Activated T-cell treated with anti-CD3 and anti-CD28 coated beads for 1 hour (primary cell): ENCODE results near the gene ARHGEF28.

Experiments
- DNase-seq: peaks from one replicate; pipeline ENCODE4 v3.0.0-alpha.2; 2020; ENCODE audit warnings: low read depth

ARHGEF28 gene

DNA sequence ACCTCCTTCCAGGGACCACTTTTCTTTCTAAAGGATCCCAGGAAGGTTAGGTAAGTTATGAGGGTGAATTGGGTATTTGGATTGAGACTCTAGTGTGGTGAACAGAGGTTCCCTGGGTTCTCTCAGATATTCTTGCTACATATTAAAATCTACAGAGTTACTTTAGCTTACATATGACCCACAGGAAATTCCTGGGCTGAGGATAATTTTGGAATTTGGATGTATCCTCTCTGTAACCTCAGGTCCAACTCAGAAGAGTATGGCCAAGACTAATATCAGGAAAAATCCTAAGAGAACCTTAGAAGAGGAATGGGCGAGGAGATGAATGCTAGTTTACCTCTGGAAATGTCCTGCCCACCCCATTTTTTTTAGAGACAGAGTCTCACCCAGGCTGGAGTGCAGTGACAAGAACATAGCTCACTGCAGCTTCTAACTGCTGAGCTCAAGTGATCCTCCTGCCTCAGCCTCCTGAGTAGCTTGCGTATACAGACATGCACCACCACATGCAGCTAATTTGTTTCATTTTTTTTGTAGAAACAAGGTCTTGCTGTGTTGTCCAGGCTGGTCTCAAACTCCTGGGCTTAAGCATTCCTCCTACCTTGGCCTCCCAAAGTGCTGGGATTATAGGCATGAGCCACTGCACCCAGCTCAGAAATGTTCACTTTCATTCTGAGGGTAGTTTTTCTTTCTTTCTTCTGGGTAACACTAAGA, 196.4 kb downstream of the ARHGEF28 start:
- no peak for DNase-seq

DNA sequence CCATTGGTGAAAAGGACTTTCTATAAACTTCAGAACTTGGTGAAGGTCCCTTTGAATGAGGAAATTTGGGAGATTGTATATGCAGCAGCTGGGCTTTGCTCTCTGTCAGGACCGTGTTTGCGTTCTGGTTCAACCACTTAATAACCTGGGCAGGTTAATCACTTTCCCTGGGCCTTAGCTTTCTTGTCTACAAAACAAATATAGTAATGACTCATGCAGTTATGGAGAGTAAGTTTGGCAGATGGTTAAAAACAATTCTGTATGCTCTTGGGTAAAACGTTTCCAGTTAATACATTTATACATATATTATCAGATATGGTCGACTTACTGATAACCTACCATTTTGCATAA, 197.0 kb downstream of the ARHGEF28 start:
- DNase-seq: no peak

DNA sequence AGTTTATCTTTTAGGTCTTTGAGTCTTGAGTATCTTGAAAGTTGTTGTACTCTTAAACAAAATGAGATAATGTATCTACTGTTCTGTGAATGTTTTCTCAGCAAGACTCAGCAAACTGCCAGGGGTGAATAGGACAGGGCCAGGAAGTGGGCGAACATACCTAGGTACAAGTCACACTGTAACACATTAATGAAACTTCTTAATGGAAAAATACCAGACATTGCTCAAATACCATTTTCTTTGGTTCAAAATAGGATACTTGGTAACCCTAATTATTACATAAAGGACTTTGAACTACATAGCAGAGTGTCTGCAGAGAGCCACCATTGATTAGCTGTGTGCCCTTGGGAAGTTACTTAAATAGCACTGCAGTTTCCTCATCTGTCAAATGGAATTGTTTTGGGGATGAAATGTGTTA, 197.5 kb downstream of the ARHGEF28 start:
- DNase-seq: no peak

- no peak for DNase-seq
These were observed 199.2 kb downstream of the ARHGEF28 start for GRCh38 chr5:73825199-73825598.

DNA sequence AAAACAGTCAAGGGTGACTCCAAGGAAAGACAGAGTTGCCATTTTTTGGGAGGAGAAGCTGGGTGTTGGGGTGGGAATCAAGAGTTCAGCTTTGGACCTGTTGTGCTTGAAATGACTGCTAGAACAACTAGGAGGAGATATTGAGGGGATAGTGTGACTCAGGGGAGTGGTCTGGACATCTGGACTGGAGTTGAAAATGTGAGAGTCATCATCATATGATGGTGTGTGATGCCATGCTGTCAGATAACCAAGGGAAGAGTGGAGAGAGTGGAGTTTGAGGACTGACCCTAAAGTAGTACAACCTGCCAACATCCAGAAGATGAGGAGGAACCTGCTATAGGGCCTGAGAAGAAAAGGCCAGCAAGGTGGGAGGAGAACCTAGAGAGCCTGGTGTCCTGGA, 199.7 kb downstream of the ARHGEF28 start:
- no peak for DNase-seq

- DNase-seq: no peak
These were observed 200.5 kb downstream of the ARHGEF28 start for GRCh38 chr5:73826301-73827105.

DNA sequence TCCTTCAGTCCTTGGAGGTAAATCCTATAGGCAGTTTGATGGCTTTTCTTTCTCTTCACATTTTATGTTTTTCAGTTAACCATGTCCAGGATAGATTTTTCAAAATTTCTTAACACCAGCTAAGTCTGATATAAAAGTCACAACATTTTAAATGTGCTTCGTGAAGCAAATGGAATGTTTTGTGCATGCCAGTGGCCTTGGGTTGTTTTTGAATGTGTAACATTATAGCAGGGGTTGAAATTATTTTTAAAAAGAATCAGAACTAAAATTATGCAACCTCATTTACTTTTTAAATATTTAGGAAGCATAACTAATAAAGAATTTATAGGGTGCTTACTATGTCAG, 201.1 kb downstream of the ARHGEF28 start:
- DNase-seq: no peak

GRCh38 chr5:73828465-73828864, 202.5 kb downstream of the ARHGEF28 start:
- no peak for DNase-seq

DNA sequence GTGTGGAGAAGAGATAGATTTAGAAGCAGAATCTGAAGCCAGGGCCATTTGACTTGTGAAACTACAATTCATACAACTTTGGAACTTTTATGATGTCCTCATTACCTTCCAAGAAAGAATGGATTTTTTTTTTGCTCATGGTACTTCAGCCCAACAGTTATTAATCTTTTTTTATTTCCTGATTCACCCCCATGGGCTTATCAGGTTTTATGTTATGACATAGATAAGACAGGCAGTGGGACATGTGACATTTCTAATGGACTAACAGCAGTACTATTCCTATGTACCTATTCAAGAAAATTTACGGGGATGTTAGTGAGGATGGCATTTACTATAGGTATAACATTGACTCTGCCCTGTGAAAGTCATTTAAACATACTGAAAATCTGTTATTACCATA, 204.7 kb downstream of the ARHGEF28 start:
- no peak for DNase-seq

DNA sequence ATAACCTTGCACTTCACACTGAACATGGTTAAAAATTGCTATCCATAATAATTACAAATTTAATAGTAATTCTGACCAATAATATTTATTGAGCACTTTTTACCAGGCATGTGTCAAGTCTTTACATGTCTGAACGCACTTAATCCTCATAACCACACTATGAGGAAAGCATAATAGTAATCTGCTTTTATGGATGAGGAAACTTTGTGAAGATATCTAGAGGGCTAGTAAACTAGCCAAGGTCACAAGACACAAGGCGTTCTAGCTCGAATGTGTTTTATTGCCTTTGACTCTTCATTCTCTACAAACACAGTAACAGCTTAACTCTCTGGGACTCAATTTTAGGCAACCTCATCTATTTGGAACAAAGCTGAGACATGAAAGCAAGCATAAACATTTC, 205.1 kb downstream of the ARHGEF28 start:
- no peak for DNase-seq

DNA sequence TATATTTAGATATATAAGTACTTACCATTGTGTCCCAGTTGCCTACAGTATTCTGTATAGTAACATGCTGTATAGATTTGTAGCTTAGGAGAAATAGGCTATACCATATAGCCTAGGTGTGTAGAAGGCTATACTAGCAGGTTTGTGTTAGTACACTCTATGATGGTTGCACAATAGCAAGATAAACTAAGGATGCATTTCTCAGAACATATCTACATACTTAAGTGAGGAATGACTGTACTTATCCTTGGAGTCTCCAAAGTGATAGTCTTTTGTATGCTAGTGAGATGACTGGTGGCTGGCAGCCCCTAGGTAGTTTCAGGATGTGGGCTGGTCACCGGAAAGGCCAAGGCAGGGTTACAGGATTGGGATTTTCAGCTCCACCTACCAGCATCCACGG, 208.7 kb downstream of the ARHGEF28 start:
- DNase-seq: no peak

DNA sequence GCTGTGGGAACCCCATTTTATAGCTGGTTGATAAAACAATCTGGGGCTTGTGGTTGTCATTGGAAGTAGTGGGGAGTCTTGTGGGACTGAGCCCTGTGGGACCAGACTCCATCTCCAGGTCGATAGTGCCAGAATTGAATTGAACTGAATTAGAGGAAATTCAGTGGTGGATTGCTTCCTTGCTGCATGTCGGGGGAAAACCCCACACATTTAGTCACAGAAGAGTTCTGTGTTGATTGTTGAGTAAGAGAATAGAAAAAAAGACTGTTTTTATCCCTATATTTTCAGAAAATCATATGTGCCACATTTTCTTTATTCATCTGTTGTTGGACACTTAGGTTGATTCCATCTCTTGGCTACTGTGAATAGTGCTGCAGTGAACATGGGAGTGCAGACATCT, 209.7 kb downstream of the ARHGEF28 start:
- DNase-seq: no peak

GRCh38 chr5:73836607-73837006, 210.6 kb downstream of the ARHGEF28 start:
- DNase-seq: no peak

GRCh38 chr5:73838901-73839300, 212.9 kb downstream of the ARHGEF28 start:
- DNase-seq: no peak

- DNase-seq: no peak
These were observed 215.6 kb downstream of the ARHGEF28 start for GRCh38 chr5:73841641-73842040.

DNA sequence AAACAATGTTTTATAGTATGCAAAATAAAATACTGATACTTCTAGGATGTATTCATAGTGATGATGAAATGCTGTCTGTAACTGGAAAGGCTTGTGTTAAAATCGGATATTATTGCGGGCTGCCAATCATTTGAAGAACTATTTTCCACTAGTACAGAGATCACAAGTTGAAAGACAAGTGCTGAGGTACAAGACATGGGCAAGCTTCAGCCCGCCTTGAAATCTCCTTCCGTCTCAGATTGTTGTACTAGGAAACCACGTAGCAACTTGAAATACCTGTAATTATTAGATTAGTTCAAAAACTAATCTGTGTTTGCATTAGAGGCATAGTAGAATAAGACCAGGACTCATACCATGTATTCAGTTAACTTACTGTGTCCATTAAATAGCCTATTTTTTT, 218.2 kb downstream of the ARHGEF28 start:
- DNase-seq: no peak

DNA sequence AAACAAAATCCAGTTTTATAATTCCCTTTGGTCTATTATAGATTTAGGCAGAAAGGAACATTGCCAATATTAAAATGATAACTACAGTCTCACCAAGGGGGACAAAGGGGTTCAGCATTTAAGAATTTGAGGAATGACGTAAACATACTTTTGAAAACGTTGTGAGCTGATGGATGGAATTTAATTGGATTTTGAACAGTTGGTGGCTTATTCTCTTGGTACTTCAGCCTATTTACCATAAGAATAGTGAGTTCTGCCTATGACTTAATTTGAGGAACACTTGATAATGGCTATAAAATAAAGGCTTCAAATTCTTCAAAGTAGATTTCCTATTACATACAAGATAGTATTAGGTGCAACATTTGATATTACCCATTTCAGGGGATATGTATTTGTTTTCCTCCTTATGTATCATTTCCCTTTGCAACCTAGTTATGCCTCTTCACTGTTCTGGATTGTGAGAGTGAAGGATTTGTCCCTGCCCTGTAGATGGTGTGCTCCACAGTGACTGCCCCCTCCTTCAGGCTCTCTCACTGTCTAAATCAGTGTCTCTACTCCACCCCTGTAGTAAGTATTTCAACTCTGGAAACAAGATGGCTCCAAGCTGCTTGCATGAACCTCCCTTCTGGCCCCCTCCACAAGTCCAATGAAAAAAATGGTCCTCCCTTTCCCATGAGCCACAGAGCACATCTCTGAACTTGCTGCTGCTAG, 225.6 kb downstream of the ARHGEF28 start:
- DNase-seq: no peak

DNA sequence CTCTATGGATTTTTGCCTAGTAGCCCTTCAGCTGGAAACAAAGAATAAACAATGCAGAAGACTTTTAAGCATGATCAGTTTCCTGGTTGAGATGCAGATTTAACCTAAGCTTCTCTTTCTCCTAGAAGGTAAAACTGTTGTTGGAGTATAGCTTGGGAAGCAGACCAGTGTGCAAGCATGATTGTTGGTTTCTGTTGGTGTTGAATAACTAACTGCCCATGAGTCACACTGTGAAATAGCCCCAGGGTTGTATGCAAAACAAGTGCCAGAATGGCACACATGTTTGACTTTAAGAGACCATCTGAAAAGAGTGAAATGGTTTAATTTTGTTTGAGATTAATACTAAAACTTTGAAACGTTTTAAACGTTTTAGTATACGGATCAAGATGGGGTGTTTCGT, 227.1 kb downstream of the ARHGEF28 start:
- no peak for DNase-seq

DNA sequence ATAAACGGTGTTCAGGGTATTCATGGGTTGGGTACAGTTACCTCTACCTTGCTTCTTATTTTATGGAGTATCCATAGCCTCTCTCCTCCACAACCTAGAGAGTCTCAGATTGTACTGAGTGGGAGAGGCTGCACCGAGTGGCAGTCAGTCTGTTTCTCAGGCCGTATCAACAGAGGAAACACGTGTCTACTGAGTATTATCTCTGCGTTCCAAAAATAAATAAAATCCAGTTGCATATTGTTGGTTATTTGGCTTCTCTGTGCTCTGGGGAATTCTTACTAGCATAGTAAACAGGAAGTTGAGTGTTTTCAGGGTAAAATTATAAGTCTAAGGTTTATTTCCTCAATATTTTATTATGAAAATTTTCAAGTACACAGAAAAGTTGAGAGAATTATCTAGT, 231.0 kb downstream of the ARHGEF28 start:
- DNase-seq: no peak

DNA sequence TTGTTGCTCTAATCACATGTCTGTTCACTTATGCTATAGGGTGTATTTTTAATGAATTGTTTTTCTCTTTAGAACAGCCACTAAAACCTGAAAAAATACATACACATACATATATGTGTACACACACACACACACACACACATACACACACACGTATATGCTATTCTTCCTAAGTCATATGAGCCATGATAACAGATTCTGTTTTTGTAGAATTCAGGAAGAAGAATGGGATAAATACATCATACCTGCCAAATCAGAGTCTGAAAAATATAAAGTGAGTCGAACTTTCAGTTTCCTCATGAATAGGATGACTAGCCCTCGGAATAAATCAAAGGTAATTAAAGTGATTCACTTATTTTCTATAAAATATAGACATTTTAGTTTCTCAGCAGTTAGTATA, 231.4 kb downstream of the ARHGEF28 start:
- no peak for DNase-seq

DNA sequence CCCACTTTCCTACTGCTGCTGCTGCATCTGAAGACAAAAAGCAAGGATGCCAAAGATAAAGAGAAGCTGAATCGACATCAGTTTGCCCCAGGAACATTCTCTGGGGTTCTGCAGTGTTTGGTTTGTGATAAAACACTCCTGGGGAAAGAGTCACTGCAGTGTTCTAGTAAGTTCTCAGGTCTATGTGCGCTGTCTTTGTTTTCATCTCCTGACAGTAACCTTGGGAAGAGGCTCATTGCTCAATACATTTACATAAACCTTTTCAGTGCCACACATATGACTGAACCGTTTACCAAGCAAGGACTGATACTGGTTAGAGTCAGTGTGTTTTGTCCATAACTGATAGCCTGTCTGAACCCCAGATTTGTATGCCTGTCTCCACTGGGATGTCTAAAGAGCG, 232.1 kb downstream of the ARHGEF28 start:
- DNase-seq: no peak

GRCh38 chr5:73858776-73859175, 232.8 kb downstream of the ARHGEF28 start:
- no peak for DNase-seq

- no peak for DNase-seq
These were observed 233.7 kb downstream of the ARHGEF28 start for GRCh38 chr5:73859696-73860095.
